Stomach (tissue), 4 donors: ENCODE data around the gene CNTN1.

ENCODE experiments used
- POLR2AphosphoS5 ChIP-seq, 3 donors: sonication (generic); formaldehyde crosslinking; IDR thresholded peaks; one replicate each; pipeline ENCODE4 v1.6.1; 2016; ENCODE audit warnings: antibody characterized with exemption in 3 of 3
- TF ChIP-seq, protein P1 (sequence below), 7 experiments: fragments of 450-650 bp in 4 of 7; fragments of 200-600 bp in 3 of 7; sonication (generic) in 3 of 7; IDR thresholded peaks; one replicate each; pipeline ENCODE4 v1.5.1; 2016 to 2019; ENCODE audit warnings: antibody characterized with exemption in 7 of 7, control low read depth in 2 of 7, mild to moderate bottlenecking in 1 of 7

DNA sequence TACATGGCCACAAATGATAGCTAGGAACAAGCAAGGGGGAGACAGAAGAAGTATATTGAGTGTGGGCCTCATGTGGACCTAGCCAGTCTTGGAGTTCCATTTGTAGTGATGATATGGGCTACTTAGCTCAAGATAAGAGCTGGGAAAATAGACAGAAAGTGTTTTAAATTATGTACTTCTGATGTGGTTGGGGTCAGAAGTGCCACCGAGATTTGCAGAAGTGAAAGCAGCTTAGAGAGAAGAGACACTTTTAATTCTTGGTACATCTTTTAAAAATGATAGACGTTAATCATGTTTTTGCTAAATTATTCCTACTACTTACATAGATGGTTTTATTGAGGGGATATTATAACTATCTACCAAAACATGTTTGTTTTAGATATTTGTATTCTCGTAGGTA is 297.5 kb downstream of the CNTN1 start:
- no peak for TF ChIP-seq POLR2AphosphoS5 (IDR thresholded peaks at IDR 0.05)
- TF ChIP-seq, protein P1, sequence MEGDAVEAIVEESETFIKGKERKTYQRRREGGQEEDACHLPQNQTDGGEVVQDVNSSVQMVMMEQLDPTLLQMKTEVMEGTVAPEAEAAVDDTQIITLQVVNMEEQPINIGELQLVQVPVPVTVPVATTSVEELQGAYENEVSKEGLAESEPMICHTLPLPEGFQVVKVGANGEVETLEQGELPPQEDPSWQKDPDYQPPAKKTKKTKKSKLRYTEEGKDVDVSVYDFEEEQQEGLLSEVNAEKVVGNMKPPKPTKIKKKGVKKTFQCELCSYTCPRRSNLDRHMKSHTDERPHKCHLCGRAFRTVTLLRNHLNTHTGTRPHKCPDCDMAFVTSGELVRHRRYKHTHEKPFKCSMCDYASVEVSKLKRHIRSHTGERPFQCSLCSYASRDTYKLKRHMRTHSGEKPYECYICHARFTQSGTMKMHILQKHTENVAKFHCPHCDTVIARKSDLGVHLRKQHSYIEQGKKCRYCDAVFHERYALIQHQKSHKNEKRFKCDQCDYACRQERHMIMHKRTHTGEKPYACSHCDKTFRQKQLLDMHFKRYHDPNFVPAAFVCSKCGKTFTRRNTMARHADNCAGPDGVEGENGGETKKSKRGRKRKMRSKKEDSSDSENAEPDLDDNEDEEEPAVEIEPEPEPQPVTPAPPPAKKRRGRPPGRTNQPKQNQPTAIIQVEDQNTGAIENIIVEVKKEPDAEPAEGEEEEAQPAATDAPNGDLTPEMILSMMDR (IDR thresholded peaks at IDR 0.05): no peak
